WTC11 (cell line): ENCODE results near the gene UPF1. TPM values are rescaled to one million over a fixed set of nuclear protein-coding genes. Genes with fewer than 3 reads are reported as not detected.

Source experiments
- ATAC-seq: fragments of 200-7000 bp; cut with Tn5 transposase; 2 replicates; pipeline ENCODE4 v1.10.0; 2021; ENCODE audit warnings: mild to moderate bottlenecking, moderate library complexity
- CTCF ChIA-PET: fragments of 300-600 bp; sonication (Branson Sonifier 250); formaldehyde crosslinking; loops from one replicate; lab custom pipeline; 2021; ENCODE audit warnings: antibody characterized with exemption; lab: Charles Lee
- POLR2A ChIA-PET: fragments of 350-600 bp; sonication (Branson Sonifier 250); formaldehyde crosslinking; loops from one replicate; lab custom pipeline; 2021; ENCODE audit warnings: antibody characterized with exemption; lab: Charles Lee
- DNase-seq: peaks from one replicate; pipeline ENCODE4 v3.0.0; 2021; ENCODE audit warnings: low spot score
- H3K27ac Mint-ChIP-seq: 2 replicates; pipeline ENCODE4 v1.8.0; 2021; ENCODE audit warnings: mixed read lengths
- H3K27me3 Mint-ChIP-seq: 2 replicates; pipeline ENCODE4 v1.8.0; 2021; ENCODE audit warnings: low read depth, mild to moderate bottlenecking, moderate library complexity, mixed read lengths
- H3K36me3 Mint-ChIP-seq: 2 replicates; pipeline ENCODE4 v1.8.0; 2021; ENCODE audit warnings: mixed read lengths
- H3K4me1 Mint-ChIP-seq: 2 replicates; pipeline ENCODE4 v1.8.0; 2022; ENCODE audit warnings: mixed read lengths
- H3K4me3 Mint-ChIP-seq: 2 replicates; pipeline ENCODE4 v1.8.0; 2021; ENCODE audit warnings: mild to moderate bottlenecking, moderate library complexity, mixed read lengths
- H3K9me3 Mint-ChIP-seq: 2 replicates; pipeline ENCODE4 v1.8.0; 2021; ENCODE audit warnings: mixed read lengths
- CREM ChIP-seq: sonication (generic); formaldehyde crosslinking; IDR thresholded peaks from 2 replicates; pipeline ENCODE4 v1.8.1; 2022; ENCODE audit warnings: mild to moderate bottlenecking, missing genetic modification reagents, moderate library complexity
- CTCF ChIP-seq: fragments of 200-600 bp; IDR thresholded peaks from 2 replicates; pipeline ENCODE4 v1.8.0; 2022; ENCODE audit warnings: antibody characterized with exemption
- EMX1 ChIP-seq: fragments of 250-450 bp; sonication (Bioruptor Pico); IDR thresholded peaks from 2 replicates; pipeline ENCODE4 v1.8.0; 2021; ENCODE audit warnings: mild to moderate bottlenecking
- PRDM15 ChIP-seq: sonication (generic); formaldehyde crosslinking; IDR thresholded peaks from 2 replicates; pipeline ENCODE4 v1.8.0; 2022; ENCODE audit warnings: missing genetic modification reagents
- TEAD1 ChIP-seq: sonication (generic); formaldehyde crosslinking; IDR thresholded peaks from 2 replicates; pipeline ENCODE4 v1.8.0; 2022; ENCODE audit warnings: mild to moderate bottlenecking, missing genetic modification reagents
- ZNF219 ChIP-seq: sonication (generic); formaldehyde crosslinking; IDR thresholded peaks from 2 replicates; pipeline ENCODE4 v1.8.0; 2023; ENCODE audit warnings: missing genetic modification reagents, mild to moderate bottlenecking, borderline replicate concordance
- ZNF281 ChIP-seq: sonication (generic); formaldehyde crosslinking; IDR thresholded peaks from 2 replicates; pipeline ENCODE4 v1.8.0; 2023; ENCODE audit warnings: mild to moderate bottlenecking, missing genetic modification reagents
- ZNF317 ChIP-seq: sonication (generic); formaldehyde crosslinking; IDR thresholded peaks from 2 replicates; pipeline ENCODE4 v1.8.1; 2023; ENCODE audit warnings: low read depth, mild to moderate bottlenecking, moderate library complexity, missing genetic modification reagents, borderline replicate concordance
- ZNF532 ChIP-seq: fragments of 250-450 bp; sonication (Bioruptor Pico); IDR thresholded peaks from 2 replicates; pipeline ENCODE4 v1.9.0; 2021; ENCODE audit warnings: mild to moderate bottlenecking, borderline replicate concordance
- total RNA-seq: library from RNA; stranded (reverse); gene quantifications from 3 replicates; pipeline ENCODE4 v1.2.3, GENCODE V29; 2021

The UPF1 gene
- total RNA-seq, 1 experiment from 2014 or later = 82.5 TPM

- H3K36me3 Mint-ChIP-seq = no peaks in the 10 kb centered on the region
- ChIA-PET POLR2A (no interaction called here), CTCF (interaction anchor here (0.6 to 1.4 kb wide), 4 partner anchors 14 to 53 kb away, joined by 3 to 7 read pairs (median 4); partner anchors contain the start of gene UPF1)
- no peak overlapping the region for H3K4me3 Mint-ChIP-seq
- no peaks in the 10 kb centered on the region for H3K9me3 Mint-ChIP-seq
- peaks cover 78% of the 10 kb centered on the region for H3K27me3 Mint-ChIP-seq
- no peak overlapping the region for H3K27ac Mint-ChIP-seq
- DNase-seq = no peak
- TF ChIP-seq ZNF317 (CRISPR knock-in tag) = no peak
- no peak for TF ChIP-seq EMX1 (CRISPR knock-in tag)
- TF ChIP-seq, all 79 proteins: peak for 0
- peaks cover 11% of the 10 kb centered on the region for H3K4me1 Mint-ChIP-seq
- ATAC-seq = no peak
Observed at GRCh38 chr19:18794029-18794313, 37.8 kb upstream of the UPF1 start.

GRCh38 chr19:18794692-18795091 is 37.1 kb upstream of the UPF1 start:
- POLR2A ChIA-PET = no interaction called here
- Mint-ChIP-seq H3K4me1 (peaks cover 8% of the 10 kb centered on the region), H3K36me3 (no peaks in the 10 kb centered on the region), H3K27ac (no peak overlapping the region), H3K9me3 (no peaks in the 10 kb centered on the region), H3K4me3 (no peak overlapping the region), H3K27me3 (peaks cover 71% of the 10 kb centered on the region)
- TF ChIP-seq PRDM15 (CRISPR knock-in tag) = no peak
- DNase-seq (no peak), ATAC-seq (no peak)
- CTCF ChIA-PET = interaction anchor here (0.6 to 1.6 kb wide), 2 partner anchors 18 to 52 kb away, joined by 3 to 9 read pairs; no protein-coding TSS in a partner anchor

GRCh38 chr19:18795540-18795939 is 36.2 kb upstream of the UPF1 start:
- H3K4me3 Mint-ChIP-seq = no peak overlapping the region
- H3K9me3 Mint-ChIP-seq = no peaks in the 10 kb centered on the region
- no peaks in the 10 kb centered on the region for H3K36me3 Mint-ChIP-seq
- DNase-seq = peak; percentile 42
- H3K4me1 Mint-ChIP-seq = peaks cover 3% of the 10 kb centered on the region; the same call in 1 of the 2 replicates
- ChIA-PET CTCF (interaction anchor here (0.7 to 1.6 kb wide), 2 partner anchors 51 to 70 kb away, joined by 4 to 9 read pairs; no protein-coding TSS in a partner anchor), POLR2A (interaction anchor here (0.7 kb wide), 1 partner anchor 202 kb away, joined by 5 read pairs; no protein-coding TSS in a partner anchor)
- no peak overlapping the region for H3K27ac Mint-ChIP-seq
- peaks cover 62% of the 10 kb centered on the region for H3K27me3 Mint-ChIP-seq
- ATAC-seq = peak; percentile 28
- no peak for TF ChIP-seq CREM (CRISPR knock-in tag)
- no peak for TF ChIP-seq ZNF281 (CRISPR knock-in tag)
- TF ChIP-seq TEAD1 (CRISPR knock-in tag) = no peak
- TF ChIP-seq CTCF = no peak
- TF ChIP-seq ZNF219 (CRISPR knock-in tag) = no peak
- TF ChIP-seq ZNF532 (CRISPR knock-in tag) = no peak
